Effector CD8-positive, alpha-beta T cell (primary cell): ENCODE measurements around the gene A2ML1.
"Not testable (repeated sequence)": the region's sequence is repeated elsewhere in the genome, so short reads cannot be mapped to it uniquely, and the experiment has no call there.

ENCODE experiments used
- DNase-seq: peaks from one replicate; lab custom pipeline; 2025; lab: John Stamatoyannopoulos, UW

A2ML1 gene

GRCh38 chr12:8855891-8856290 lies 33.5 kb downstream of the A2ML1 start:
- no peak for DNase-seq

GRCh38 chr12:8859448-8859847 lies 37.0 kb downstream of the A2ML1 start:
- DNase-seq, result not testable (repeated sequence)

- peak; percentile 2 for DNase-seq
These were observed 37.9 kb downstream of the A2ML1 start for GRCh38 chr12:8860165-8860961.

- DNase-seq, result no peak
These were observed 44.0 kb downstream of the A2ML1 start for GRCh38 chr12:8866429-8866828.

- DNase-seq, result no peak
These were observed 44.6 kb downstream of the A2ML1 start for GRCh38 chr12:8867009-8867408.

- no peak for DNase-seq
These were observed 45.4 kb downstream of the A2ML1 start for GRCh38 chr12:8867786-8868185.

GRCh38 chr12:8870586-8870985 lies 48.2 kb downstream of the A2ML1 start:
- no peak for DNase-seq

- DNase-seq, result no peak
These were observed 48.6 kb downstream of the A2ML1 start for GRCh38 chr12:8871068-8871467.

GRCh38 chr12:8876887-8877286 lies 54.5 kb downstream of the A2ML1 start:
- no peak for DNase-seq

GRCh38 chr12:8886502-8887284 lies 64.3 kb downstream of the A2ML1 start:
- no peak for DNase-seq

- DNase-seq, result no peak
These were observed 64.9 kb downstream of the A2ML1 start for GRCh38 chr12:8887285-8887715.

GRCh38 chr12:8890313-8891085 lies 68.1 kb downstream of the A2ML1 start:
- DNase-seq, result peak; percentile 40

GRCh38 chr12:8891976-8892375 lies 69.6 kb downstream of the A2ML1 start:
- no peak for DNase-seq

- no peak for DNase-seq
These were observed 72.0 kb downstream of the A2ML1 start for GRCh38 chr12:8894378-8894777.

GRCh38 chr12:8894986-8895385 lies 72.6 kb downstream of the A2ML1 start:
- no peak for DNase-seq

- no peak for DNase-seq
These were observed 74.7 kb downstream of the A2ML1 start for GRCh38 chr12:8897081-8897480.

- DNase-seq, result no peak
These were observed 77.4 kb downstream of the A2ML1 start for GRCh38 chr12:8899830-8900229.

- DNase-seq, result not testable (repeated sequence)
These were observed 80.3 kb downstream of the A2ML1 start for GRCh38 chr12:8902703-8903102.

- DNase-seq, result no peak
These were observed 81.2 kb downstream of the A2ML1 start for GRCh38 chr12:8903646-8904045.

GRCh38 chr12:8904665-8905064 lies 82.2 kb downstream of the A2ML1 start:
- DNase-seq, result no peak

GRCh38 chr12:8905546-8905945 lies 83.1 kb downstream of the A2ML1 start:
- no peak for DNase-seq
